HG03457 (cell line): ENCODE measurements around the gene SRPK1.

Experiments used
- ATAC-seq: cut with Tn5 transposase; IDR thresholded peaks from one replicate; pipeline ENCODE4 v1.9.1; 2021; ENCODE audit warnings: moderate number of reproducible peaks; ENCODE audit not compliant: unreplicated experiment

SRPK1 gene

GRCh38 chr6:35829306-35829705 lies 91.6 kb downstream of the SRPK1 start:
- ATAC-seq, result no peak

GRCh38 chr6:35824552-35825192 lies 96.2 kb downstream of the SRPK1 start:
- ATAC-seq, result no peak

GRCh38 chr6:35823601-35824000 lies 97.3 kb downstream of the SRPK1 start:
- ATAC-seq, result no peak

GRCh38 chr6:35817515-35817914 lies 103.4 kb downstream of the SRPK1 start:
- no peak for ATAC-seq

GRCh38 chr6:35811699-35811995 lies 109.3 kb downstream of the SRPK1 start:
- no peak for ATAC-seq

GRCh38 chr6:35810971-35811698 lies 109.8 kb downstream of the SRPK1 start:
- ATAC-seq, result no peak

GRCh38 chr6:35809809-35810208 lies 111.1 kb downstream of the SRPK1 start:
- no peak for ATAC-seq

- no peak for ATAC-seq
Measured at GRCh38 chr6:35808688-35809087, 112.2 kb downstream of the SRPK1 start.

- no peak for ATAC-seq
Measured at GRCh38 chr6:35804996-35805736, 115.7 kb downstream of the SRPK1 start, which contains the start of gene LHFPL5. Gene LHFPL5 (plus strand): TSS chr6:35805352. CDS start chr6:35805671, 319 bp downstream.

GRCh38 chr6:35801148-35801547 lies 119.8 kb downstream of the SRPK1 start:
- no peak for ATAC-seq

GRCh38 chr6:35798706-35799105 lies 122.2 kb downstream of the SRPK1 start:
- ATAC-seq, result no peak

- ATAC-seq, result no peak
Measured at GRCh38 chr6:35797837-35798526, 122.9 kb downstream of the SRPK1 start.

GRCh38 chr6:35796236-35796635 lies 124.7 kb downstream of the SRPK1 start:
- ATAC-seq, result no peak

GRCh38 chr6:35795453-35796071 lies 125.3 kb downstream of the SRPK1 start:
- ATAC-seq, result no peak

- no peak for ATAC-seq
Measured at GRCh38 chr6:35794536-35795452, 126.1 kb downstream of the SRPK1 start.

GRCh38 chr6:35790683-35791082 lies 130.2 kb downstream of the SRPK1 start:
- no peak for ATAC-seq

GRCh38 chr6:35788423-35788982 lies 132.4 kb downstream of the SRPK1 start:
- ATAC-seq, result no peak

GRCh38 chr6:35787266-35788218 lies 133.4 kb downstream of the SRPK1 start:
- no peak for ATAC-seq
